Measurements from ENCODE around the gene CSE1L. TPM values are rescaled to one million over a fixed set of nuclear protein-coding genes. Genes with fewer than 3 reads are reported as not detected.

The CSE1L gene
- total RNA-seq, 1 experiment from 2014 or later: 246 TPM

DNA sequence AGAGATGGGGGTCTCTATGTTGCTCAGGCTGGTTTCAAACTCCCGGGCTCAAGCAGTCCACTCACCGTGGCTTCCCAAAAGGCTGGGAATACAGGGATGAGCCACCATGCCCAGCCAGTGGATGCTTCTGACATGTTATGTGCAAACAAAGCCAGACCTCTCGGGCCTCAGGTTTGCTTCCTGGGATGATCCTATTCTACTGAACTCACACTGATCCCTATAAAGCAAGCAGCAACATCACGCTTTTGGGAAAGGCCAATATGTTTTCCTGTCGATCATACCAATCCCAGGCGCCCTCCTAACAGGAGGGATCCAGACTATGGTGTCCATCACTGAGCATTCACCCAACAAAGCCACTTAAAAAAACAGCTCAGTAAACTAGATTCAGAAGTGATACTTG lies 60.2 kb downstream of the CSE1L start:
- H3K4me1 ChIP-seq (ENCODE audit: insufficient read depth, low read length): no peaks in the 10 kb centered on the region
- peak overlapping the region; percentile 18 to 73 (median 27); a peak in 5 of 7 replicates for H3K27ac Mint-ChIP-seq
- H3T11ph ChIP-seq (ENCODE audit: low read length): no peak overlapping the region
- H4K8ac ChIP-seq (replicated peaks; ENCODE audit: insufficient read length, low read depth, low read length): no peak overlapping the region
- no peak overlapping the region for H3K27ac ChIP-seq (ENCODE audit: insufficient read length, low read depth, low read length)
- no peaks in the 10 kb centered on the region for H3K79me1 ChIP-seq (ENCODE audit: insufficient read depth, low read depth, low read length, poor library complexity, severe bottlenecking)
- H3K4me1 Mint-ChIP-seq: peaks cover 6 to 8% of the 10 kb centered on the region in 2 experiments; a peak in 3 of 4 replicates
- H2BK15ac ChIP-seq (ENCODE audit: low read depth, low read length): no peak overlapping the region
- H3K23ac ChIP-seq (ENCODE audit: insufficient read length, low read depth, low read length): no peak overlapping the region
- H3K56ac ChIP-seq (ENCODE audit: insufficient read length, low read depth, low read length): no peak overlapping the region
- no peak overlapping the region for H2BK12ac ChIP-seq (ENCODE audit: insufficient read length, low read depth, low read length)
- H3K36me3 Mint-ChIP-seq (ENCODE audit: insufficient read depth in 1 of 3, low read depth in 3 of 3): peaks cover 22 to 46% (median 36%) of the 10 kb centered on the region in 3 experiments; a peak in 6 of 7 replicates
- H2BK5ac ChIP-seq (ENCODE audit: insufficient read length, low read length): no peak overlapping the region
- no peak overlapping the region for H2AFZ ChIP-seq (ENCODE audit: low read length)
- H3K27me3 Mint-ChIP-seq (ENCODE audit: low read depth): no peaks in the 10 kb centered on the region
- no peak overlapping the region for H2BK20ac ChIP-seq (ENCODE audit: low read depth, low read length, poor library complexity, severe bottlenecking)
- no peak overlapping the region for H3K4ac ChIP-seq (ENCODE audit: low read depth, low read length)
- no peak overlapping the region for H3K4me3 Mint-ChIP-seq
- no peaks in the 10 kb centered on the region for H3K27me3 ChIP-seq (ENCODE audit: insufficient read depth, low read length)
- H2AK5ac ChIP-seq (ENCODE audit: insufficient read length, low read length): no peak overlapping the region
- no peaks in the 10 kb centered on the region for H4K20me1 ChIP-seq (ENCODE audit: control insufficient read depth, insufficient read depth, insufficient read length)
- TF ChIP-seq CTCF (conservative IDR thresholded peaks at IDR 0.05): no peak
- no peak overlapping the region for H3K18ac ChIP-seq (ENCODE audit: insufficient read length, low read depth, low read length)
- no peak overlapping the region for H3K9ac ChIP-seq (ENCODE audit: extremely low read depth, insufficient read length, low read length)
- H3K23me2 ChIP-seq (ENCODE audit: insufficient read length, low read depth, low read length, poor library complexity, severe bottlenecking): no peaks in the 10 kb centered on the region
- H2BK120ac ChIP-seq (ENCODE audit: low read depth, low read length, poor library complexity, severe bottlenecking): no peak overlapping the region
- WGBS (ENCODE audit: extremely low coverage, insufficient read length, low lambda C conversion rate): no CpG with 5 or more reads among the region's 6 CpGs
- no peak overlapping the region for H3K14ac ChIP-seq (ENCODE audit: insufficient read depth, low read length)
- no peak overlapping the region for H3K4me2 ChIP-seq (ENCODE audit: insufficient read depth, insufficient read length, low read length)
- no peak overlapping the region for H4K5ac ChIP-seq (ENCODE audit: insufficient read length, low read depth, low read length)
- H3K9me3 ChIP-seq (ENCODE audit: control insufficient read depth, low read depth, low read length): no peaks in the 10 kb centered on the region
- H3K79me2 ChIP-seq (ENCODE audit: insufficient read depth, low read length): no peaks in the 10 kb centered on the region
- DNase-seq: no peak
- H4K91ac ChIP-seq (ENCODE audit: insufficient read length, low read depth, low read length): no peak overlapping the region
- H3K9me3 Mint-ChIP-seq: no peaks in the 10 kb centered on the region

All from H9 (cell line).